DOHH2 (cell line): ENCODE measurements around the gene ZNF296.

Experiments used
- H3F3A ChIP-seq: fragments of 200-600 bp; sonication (generic), shearing (Covaris generic); 2 replicates; pipeline ENCODE4 v1.6.0; 2016; ENCODE audit warnings: antibody characterized with exemption, mild to moderate bottlenecking; ENCODE audit not compliant: control insufficient read depth, insufficient read depth
- H3K27ac ChIP-seq: fragments of 200-600 bp; sonication (generic); 2 replicates; pipeline ENCODE4 v1.5.1; 2014; ENCODE audit warnings: low read depth, mild to moderate bottlenecking, low read length, moderate library complexity
- H3K27me3 ChIP-seq: fragments of 200-600 bp; sonication (generic); 2 replicates; pipeline ENCODE4 v1.6.1; 2014; ENCODE audit warnings: mild to moderate bottlenecking, low read length, mixed read lengths; ENCODE audit not compliant: control insufficient read depth
- H3K36me3 ChIP-seq: fragments of 200-600 bp; sonication (generic); 2 replicates; pipeline ENCODE4 v1.6.1; 2014; ENCODE audit warnings: mild to moderate bottlenecking, low read length, moderate library complexity, mixed read lengths; ENCODE audit not compliant: control insufficient read depth
- H3K4me1 ChIP-seq: fragments of 200-600 bp; sonication (generic); 2 replicates; pipeline ENCODE4 v1.6.1; 2014; ENCODE audit warnings: mild to moderate bottlenecking, low read length, mixed read lengths; ENCODE audit not compliant: control insufficient read depth
- H3K4me2 ChIP-seq: fragments of 200-600 bp; sonication (generic); 2 replicates; pipeline ENCODE4 v1.6.0; 2014; ENCODE audit warnings: mild to moderate bottlenecking, low read length, moderate library complexity
- H3K4me3 ChIP-seq: fragments of 200-600 bp; sonication (generic); 2 replicates; pipeline ENCODE4 v1.5.1; 2014; ENCODE audit warnings: mild to moderate bottlenecking, low read length, mixed read lengths
- H3K79me2 ChIP-seq: fragments of 200-600 bp; sonication (generic); 2 replicates; pipeline ENCODE4 v1.6.1; 2014; ENCODE audit warnings: mild to moderate bottlenecking, low read length, mixed read lengths; ENCODE audit not compliant: control insufficient read depth
- H3K9me2 ChIP-seq: fragments of 200-600 bp; sonication (generic); replicated peaks from 2 replicates; pipeline ENCODE4 v1.6.1; 2014; ENCODE audit warnings: mild to moderate bottlenecking, low read length, mixed read lengths; ENCODE audit not compliant: control insufficient read depth
- H3K9me3 ChIP-seq: fragments of 200-600 bp; sonication (generic); 2 replicates; pipeline ENCODE4 v1.6.1; 2014; ENCODE audit warnings: antibody characterized with exemption, low read length, mixed read lengths; ENCODE audit not compliant: control insufficient read depth, insufficient read depth
- H4K20me1 ChIP-seq: fragments of 200-600 bp; sonication (generic); 2 replicates; pipeline ENCODE4 v1.6.0; 2014; ENCODE audit warnings: low read depth, mild to moderate bottlenecking, antibody characterized with exemption, low read length, moderate library complexity; ENCODE audit not compliant: control insufficient read depth, insufficient read depth
- EZH2phosphoT487 ChIP-seq: fragments of 200-600 bp; sonication (generic); IDR thresholded peaks from 2 replicates; pipeline ENCODE4 v1.6.1; 2017; ENCODE audit warnings: borderline replicate concordance, mild to moderate bottlenecking, antibody characterized with exemption, low read length, moderate library complexity, mixed read lengths
- TF ChIP-seq, protein P1 (sequence below): fragments of 200-600 bp; sonication (generic); IDR thresholded peaks from one replicate; pipeline ENCODE4 v1.5.1; 2014; ENCODE audit warnings: antibody characterized with exemption, mild to moderate bottlenecking, low read depth, low read length; ENCODE audit not compliant: poor library complexity, severe bottlenecking

Gene ZNF296

DNA sequence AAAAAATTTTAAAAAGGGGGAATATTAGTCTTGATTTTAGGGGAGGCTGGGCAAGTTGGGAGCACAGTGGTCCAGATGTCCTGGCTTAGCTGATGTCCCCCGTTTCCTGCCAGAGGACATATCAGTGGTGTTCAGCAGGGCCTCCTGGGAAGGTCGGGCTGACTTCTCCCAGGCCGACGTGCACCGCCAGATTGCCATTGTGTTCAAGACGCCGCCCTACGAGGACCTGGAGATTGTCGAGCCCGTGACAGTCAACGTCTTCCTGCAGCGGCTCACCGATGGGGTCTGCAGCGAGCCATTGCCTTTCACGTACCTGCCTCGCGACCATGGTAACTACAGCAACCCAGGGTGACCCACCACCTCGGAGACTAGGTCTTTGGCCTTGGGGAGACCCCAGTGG, 43.9 kb downstream of the ZNF296 start:
- Histone ChIP-seq H3K9me2 (no peaks in the 10 kb centered on the region), H3K4me2 (no peak overlapping the region), H3K79me2 (no peaks in the 10 kb centered on the region), H3K27ac (no peak overlapping the region), H3K36me3 (peaks cover 66% of the 10 kb centered on the region), H3K9me3 (no peaks in the 10 kb centered on the region), H3K27me3 (no peaks in the 10 kb centered on the region), H3K4me1 (no peaks in the 10 kb centered on the region), H4K20me1 (no peaks in the 10 kb centered on the region), H3F3A (peaks cover 4% of the 10 kb centered on the region; the same call in 1 of the 2 replicates), H3K4me3 (no peak overlapping the region)
- no peak for TF ChIP-seq EZH2phosphoT487
- TF ChIP-seq, protein P1, sequence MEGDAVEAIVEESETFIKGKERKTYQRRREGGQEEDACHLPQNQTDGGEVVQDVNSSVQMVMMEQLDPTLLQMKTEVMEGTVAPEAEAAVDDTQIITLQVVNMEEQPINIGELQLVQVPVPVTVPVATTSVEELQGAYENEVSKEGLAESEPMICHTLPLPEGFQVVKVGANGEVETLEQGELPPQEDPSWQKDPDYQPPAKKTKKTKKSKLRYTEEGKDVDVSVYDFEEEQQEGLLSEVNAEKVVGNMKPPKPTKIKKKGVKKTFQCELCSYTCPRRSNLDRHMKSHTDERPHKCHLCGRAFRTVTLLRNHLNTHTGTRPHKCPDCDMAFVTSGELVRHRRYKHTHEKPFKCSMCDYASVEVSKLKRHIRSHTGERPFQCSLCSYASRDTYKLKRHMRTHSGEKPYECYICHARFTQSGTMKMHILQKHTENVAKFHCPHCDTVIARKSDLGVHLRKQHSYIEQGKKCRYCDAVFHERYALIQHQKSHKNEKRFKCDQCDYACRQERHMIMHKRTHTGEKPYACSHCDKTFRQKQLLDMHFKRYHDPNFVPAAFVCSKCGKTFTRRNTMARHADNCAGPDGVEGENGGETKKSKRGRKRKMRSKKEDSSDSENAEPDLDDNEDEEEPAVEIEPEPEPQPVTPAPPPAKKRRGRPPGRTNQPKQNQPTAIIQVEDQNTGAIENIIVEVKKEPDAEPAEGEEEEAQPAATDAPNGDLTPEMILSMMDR = no peak

DNA sequence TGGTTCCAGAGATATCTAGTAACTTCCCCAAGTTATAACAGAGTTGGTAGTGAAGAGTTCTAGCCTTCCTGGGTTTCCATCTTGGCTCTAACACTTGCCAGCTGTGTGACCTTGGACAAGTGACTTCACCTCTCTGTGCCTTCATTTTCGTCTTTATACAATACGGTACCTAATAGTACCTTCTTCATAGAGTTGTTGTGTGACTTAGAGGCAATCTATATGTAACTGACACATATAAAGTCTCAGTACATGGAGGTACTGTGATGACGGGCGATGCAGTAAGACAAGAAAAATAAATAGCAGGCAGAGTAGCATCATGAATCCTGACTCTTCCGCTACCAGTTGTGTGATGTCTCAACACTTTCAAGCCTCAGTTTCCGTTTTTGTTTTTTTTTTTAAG, 45.5 kb downstream of the ZNF296 start:
- H3K4me3 ChIP-seq = no peak overlapping the region
- H3K36me3 ChIP-seq = peaks cover 64% of the 10 kb centered on the region
- no peaks in the 10 kb centered on the region for H3K9me3 ChIP-seq

DNA sequence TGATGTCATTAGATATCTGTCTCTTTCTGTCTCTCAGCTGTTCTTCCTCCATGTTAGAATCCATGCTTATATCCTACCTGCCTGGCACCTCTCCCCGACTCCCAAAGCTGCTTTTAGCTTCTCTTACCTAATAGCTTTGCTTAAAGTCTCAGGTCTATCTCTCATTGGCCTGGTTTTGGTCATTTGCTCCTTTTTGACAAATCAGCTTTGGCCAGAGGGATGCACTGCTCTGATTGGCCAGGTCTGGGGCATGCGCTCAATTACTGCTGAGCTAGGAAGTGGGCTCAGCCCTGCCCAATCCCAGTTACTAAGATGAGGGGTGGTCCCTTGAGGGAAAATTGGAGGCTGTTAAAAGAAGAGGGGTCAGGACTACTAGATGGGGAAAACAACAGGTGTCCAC, 48.9 kb downstream of the ZNF296 start:
- TF ChIP-seq, protein P1 = no peak
- TF ChIP-seq EZH2phosphoT487 = no peak
- Histone ChIP-seq H3K9me2 (no peaks in the 10 kb centered on the region), H3K27ac (no peak overlapping the region)

More for the DNA sequence above, 45.5 kb downstream of the ZNF296 start:
- Histone ChIP-seq H3K4me2 (no peak overlapping the region), H4K20me1 (no peaks in the 10 kb centered on the region), H3K27ac (no peak overlapping the region), H3K27me3 (no peaks in the 10 kb centered on the region), H3K79me2 (no peaks in the 10 kb centered on the region), H3F3A (no peaks in the 10 kb centered on the region), H3K4me1 (no peaks in the 10 kb centered on the region), H3K9me2 (no peaks in the 10 kb centered on the region)
- TF ChIP-seq, protein P1 = no peak
- TF ChIP-seq EZH2phosphoT487 = no peak

DNA sequence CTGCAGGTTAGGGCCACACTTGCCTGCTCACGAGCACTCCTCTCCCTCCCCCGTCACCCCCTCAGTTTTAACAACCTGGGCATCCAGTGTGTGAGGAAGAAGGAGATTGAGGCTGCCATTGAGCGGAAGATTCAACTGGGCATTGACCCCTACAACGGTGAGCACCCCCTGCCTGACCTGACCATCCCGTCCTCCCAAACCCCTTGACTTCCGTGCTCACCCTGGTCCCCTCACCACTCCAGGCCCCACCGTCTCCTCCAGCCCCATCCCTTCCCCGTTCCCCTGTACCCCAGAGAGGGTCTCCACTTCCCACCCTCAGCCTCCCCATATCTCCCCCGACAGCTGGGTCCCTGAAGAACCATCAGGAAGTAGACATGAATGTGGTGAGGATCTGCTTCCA, 51.0 kb downstream of the ZNF296 start:
- H3K79me2 ChIP-seq = no peaks in the 10 kb centered on the region
- H3K9me3 ChIP-seq = no peaks in the 10 kb centered on the region
- TF ChIP-seq, protein P1 = no peak
- TF ChIP-seq EZH2phosphoT487 = no peak
- no peaks in the 10 kb centered on the region for H3K27me3 ChIP-seq
- no peak overlapping the region for H3K27ac ChIP-seq
- H3K4me1 ChIP-seq = no peaks in the 10 kb centered on the region
- H3F3A ChIP-seq = no peaks in the 10 kb centered on the region
- H3K9me2 ChIP-seq = no peaks in the 10 kb centered on the region
- peaks cover 48% of the 10 kb centered on the region for H3K36me3 ChIP-seq
- H3K4me2 ChIP-seq = no peak overlapping the region
- no peak overlapping the region for H3K4me3 ChIP-seq
- no peaks in the 10 kb centered on the region for H4K20me1 ChIP-seq

More for the DNA sequence above, 48.9 kb downstream of the ZNF296 start:
- no peak overlapping the region for H3K4me2 ChIP-seq
- no peaks in the 10 kb centered on the region for H4K20me1 ChIP-seq
- no peak overlapping the region for H3K4me3 ChIP-seq
- no peaks in the 10 kb centered on the region for H3K79me2 ChIP-seq
- H3K27me3 ChIP-seq = no peaks in the 10 kb centered on the region
- peaks cover 53% of the 10 kb centered on the region for H3K36me3 ChIP-seq
- no peaks in the 10 kb centered on the region for H3F3A ChIP-seq
- no peaks in the 10 kb centered on the region for H3K4me1 ChIP-seq
- H3K9me3 ChIP-seq = no peaks in the 10 kb centered on the region
